Uterus (tissue), 4 donors: ENCODE data around the gene LKAAEAR1. TPM values are rescaled to one million over a fixed set of nuclear protein-coding genes. Genes with fewer than 3 reads are reported as not detected.

ENCODE experiments used
- DNase-seq, 2 donors: peaks; one replicate each; pipeline ENCODE4 v3.0.0-alpha.2; 2019 to 2020
- H3K27ac ChIP-seq, 2 donors: fragments of 200-600 bp; sonication (generic); 1 replicate in 1 of 2; 2 replicates in 1 of 2; pipeline ENCODE4 v1.5.1; 2016 to 2018
- H3K27me3 ChIP-seq, 2 donors: fragments of 200-600 bp; sonication (generic); one replicate each; pipeline ENCODE4 v1.5.1; 2018 to 2019; ENCODE audit warnings: control low read depth in 1 of 2
- H3K36me3 ChIP-seq, 2 donors: fragments of 200-600 bp; sonication (generic); one replicate each; pipeline ENCODE4 v1.5.1; 2019; ENCODE audit warnings: control low read depth in 1 of 2
- H3K4me1 ChIP-seq, 2 donors: fragments of 200-600 bp; sonication (generic); one replicate each; pipeline ENCODE4 v1.5.1; 2018 to 2019; ENCODE audit warnings: control low read depth in 1 of 2
- H3K4me3 ChIP-seq, 2 donors: fragments of 200-600 bp; sonication (generic); 1 replicate in 1 of 2; 2 replicates in 1 of 2; pipeline ENCODE4 v1.5.1; 2018 to 2019; ENCODE audit warnings: mild to moderate bottlenecking in 1 of 2
- H3K9me3 ChIP-seq, 2 donors: fragments of 200-600 bp; sonication (generic); one replicate each; pipeline ENCODE4 v1.5.1; 2019; ENCODE audit warnings: control low read depth in 1 of 2
- POLR2A ChIP-seq, 2 donors: fragments of 450-650 bp; IDR thresholded peaks; one replicate each; pipeline ENCODE4 v1.6.1; 2016; ENCODE audit warnings: antibody characterized with exemption in 2 of 2, mild to moderate bottlenecking in 1 of 2, moderate library complexity in 1 of 2
- intact Hi-C: fragments of 100-400 bp; cut with DNase I; formaldehyde crosslinking; loops from one replicate; pipeline ENCODE4 v1.15.1; 2023; ENCODE audit warnings: low total_unique reads
- total RNA-seq, 4 donors: library from RNA; depleted of rRNA in 3 of 4; stranded (reverse); fragments of >200 nt in 3 of 4; gene quantifications; one replicate each; pipeline versions ENCODE4 v1.1.0 to v1.2.4, GENCODE V29; 2014 to 2023
- TF ChIP-seq, protein P1 (sequence below), 4 experiments: fragments of 200-600 bp in 2 of 4; fragments of 450-650 bp in 2 of 4; sonication (generic) in 2 of 4; IDR thresholded peaks; one replicate each; pipeline ENCODE4 v1.5.1; 2016 to 2019; ENCODE audit warnings: antibody characterized with exemption in 4 of 4, mild to moderate bottlenecking in 2 of 4, moderate library complexity in 1 of 4
- donor health status: DM: yes; HTN: yes; CAD: no.

The LKAAEAR1 gene
- total RNA-seq, 4 donors from 2014 or later = not detected

DNA sequence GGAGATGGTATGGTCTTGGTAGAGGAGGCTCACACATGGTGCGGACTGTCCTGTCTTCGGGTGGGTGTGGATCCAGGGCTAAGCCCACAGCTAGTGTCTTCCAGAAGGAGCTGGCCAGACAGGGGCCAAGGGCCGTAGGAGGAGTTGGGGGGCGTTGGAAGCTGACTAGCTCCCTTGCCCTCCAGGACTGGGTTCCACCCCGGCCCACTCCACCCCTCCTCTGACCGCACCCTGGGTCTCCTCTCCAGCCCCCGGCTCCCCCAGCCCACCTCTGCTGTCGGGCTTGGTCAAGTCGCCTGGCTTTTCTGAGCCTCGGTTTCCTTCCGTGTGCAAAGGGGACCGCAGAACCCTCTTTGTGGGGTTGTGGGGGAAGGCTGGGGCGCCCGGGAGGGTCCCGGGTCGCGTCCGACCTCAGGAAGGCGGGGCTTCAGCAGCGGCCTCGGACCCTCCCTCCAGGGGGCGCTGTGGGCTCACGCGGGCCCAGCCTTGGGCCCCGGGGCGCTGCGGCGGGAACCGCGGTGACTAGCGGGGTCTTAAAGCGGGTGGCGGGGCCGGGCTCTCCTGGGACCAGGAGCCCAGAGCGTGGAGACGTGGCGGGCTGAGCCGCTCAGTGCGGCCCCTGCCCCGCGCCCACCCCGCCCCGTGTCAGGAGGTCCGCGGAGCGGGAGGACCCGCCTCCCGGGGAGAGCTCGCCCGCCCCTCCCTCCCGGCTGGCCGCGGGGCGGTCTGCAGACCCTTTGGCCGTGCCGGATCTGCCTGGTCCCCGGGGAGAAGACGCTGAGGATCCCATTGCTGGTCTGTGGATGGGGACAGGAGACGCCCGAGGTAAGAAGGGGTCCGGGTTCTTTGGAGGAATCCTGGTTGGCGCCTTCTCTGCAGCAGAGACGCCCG is 17.8 kb upstream of the LKAAEAR1 start:
- Histone ChIP-seq H3K9me3 (no peaks in the 10 kb centered on the region), H3K4me3 (no peak overlapping the region), H3K27ac (no peak overlapping the region), H3K27me3 (peaks cover 4 to 15% of the 10 kb centered on the region in 2 donors), H3K4me1 (peaks cover 0 to 6% of the 10 kb centered on the region in 2 donors), H3K36me3 (no peaks in the 10 kb centered on the region)
- no peak for DNase-seq
- TF ChIP-seq, protein P1, sequence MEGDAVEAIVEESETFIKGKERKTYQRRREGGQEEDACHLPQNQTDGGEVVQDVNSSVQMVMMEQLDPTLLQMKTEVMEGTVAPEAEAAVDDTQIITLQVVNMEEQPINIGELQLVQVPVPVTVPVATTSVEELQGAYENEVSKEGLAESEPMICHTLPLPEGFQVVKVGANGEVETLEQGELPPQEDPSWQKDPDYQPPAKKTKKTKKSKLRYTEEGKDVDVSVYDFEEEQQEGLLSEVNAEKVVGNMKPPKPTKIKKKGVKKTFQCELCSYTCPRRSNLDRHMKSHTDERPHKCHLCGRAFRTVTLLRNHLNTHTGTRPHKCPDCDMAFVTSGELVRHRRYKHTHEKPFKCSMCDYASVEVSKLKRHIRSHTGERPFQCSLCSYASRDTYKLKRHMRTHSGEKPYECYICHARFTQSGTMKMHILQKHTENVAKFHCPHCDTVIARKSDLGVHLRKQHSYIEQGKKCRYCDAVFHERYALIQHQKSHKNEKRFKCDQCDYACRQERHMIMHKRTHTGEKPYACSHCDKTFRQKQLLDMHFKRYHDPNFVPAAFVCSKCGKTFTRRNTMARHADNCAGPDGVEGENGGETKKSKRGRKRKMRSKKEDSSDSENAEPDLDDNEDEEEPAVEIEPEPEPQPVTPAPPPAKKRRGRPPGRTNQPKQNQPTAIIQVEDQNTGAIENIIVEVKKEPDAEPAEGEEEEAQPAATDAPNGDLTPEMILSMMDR (IDR thresholded peaks at IDR 0.05) = peak in 1 of 4 experiments; percentile 37
- no peak for TF ChIP-seq POLR2A (IDR thresholded peaks at IDR 0.05)
- intact Hi-C loops = no loop called here

DNA sequence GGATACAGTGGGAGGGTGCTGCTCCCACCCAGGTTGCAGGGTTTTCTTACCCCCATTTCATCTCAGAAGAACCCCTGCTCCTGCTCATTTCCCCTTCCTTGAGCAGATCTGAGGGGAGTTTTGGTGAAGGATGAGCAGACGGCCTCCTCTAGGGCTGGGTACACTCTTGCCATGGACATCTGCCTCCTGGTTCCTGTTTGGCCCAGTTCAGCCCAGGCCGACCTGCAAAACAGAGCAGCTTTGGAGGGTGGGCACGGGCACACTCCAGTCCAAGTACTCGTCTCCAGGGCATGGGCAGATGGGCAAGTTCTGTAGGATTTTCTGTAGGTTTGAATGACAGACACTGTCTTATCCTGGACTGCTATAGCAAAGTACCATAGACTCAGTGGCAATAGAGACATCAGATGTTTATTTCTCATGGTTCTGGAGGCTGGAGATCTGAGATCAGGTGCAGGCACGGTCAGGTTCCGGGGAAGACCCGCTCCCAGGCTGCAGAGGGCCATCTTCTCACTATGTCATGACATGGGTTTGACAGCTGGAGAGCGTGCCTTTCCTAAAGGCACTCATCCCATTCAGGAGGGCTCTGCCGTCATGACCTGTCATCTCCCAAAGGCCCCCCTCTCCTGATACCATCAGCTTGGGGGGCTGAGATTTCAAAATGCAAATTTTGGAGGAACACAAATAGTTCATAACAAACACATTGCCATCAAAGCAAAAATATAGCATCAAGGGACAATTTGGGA is 16.9 kb upstream of the LKAAEAR1 start:
- Histone ChIP-seq H3K27ac (no peak overlapping the region), H3K4me1 (peaks cover 0 to 6% of the 10 kb centered on the region in 2 donors), H3K36me3 (no peaks in the 10 kb centered on the region), H3K27me3 (peaks cover 4 to 15% of the 10 kb centered on the region in 2 donors), H3K9me3 (no peaks in the 10 kb centered on the region), H3K4me3 (no peak overlapping the region)
- no peak for TF ChIP-seq POLR2A (IDR thresholded peaks at IDR 0.05)
- TF ChIP-seq, protein P1 (IDR thresholded peaks at IDR 0.05) = no peak
- DNase-seq = no peak
- intact Hi-C loops = no loop called here

DNA sequence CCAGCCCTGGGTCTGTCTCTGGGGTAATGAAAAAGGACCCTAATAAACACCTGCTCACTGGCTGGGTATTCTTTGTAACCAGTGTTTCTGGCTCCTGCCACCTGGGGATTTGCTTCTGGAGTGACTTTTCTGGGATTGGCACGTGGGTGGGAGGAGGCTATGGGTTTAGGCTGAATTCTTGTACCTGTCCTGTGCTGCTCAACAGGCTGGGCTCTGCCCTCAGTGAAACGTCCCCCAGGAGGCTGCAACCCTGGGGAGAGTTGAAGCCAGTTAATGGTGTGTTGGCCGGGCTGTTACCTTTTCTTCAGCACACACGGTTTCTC is 16.3 kb upstream of the LKAAEAR1 start:
- TF ChIP-seq, protein P1 (IDR thresholded peaks at IDR 0.05) = no peak
- no peak for TF ChIP-seq POLR2A (IDR thresholded peaks at IDR 0.05)
- no peak overlapping the region for H3K4me3 ChIP-seq
- H3K4me1 ChIP-seq = peaks cover 0 to 6% of the 10 kb centered on the region in 2 donors
- H3K27ac ChIP-seq = no peak overlapping the region
- intact Hi-C loops = no loop called here
- peaks cover 4 to 15% of the 10 kb centered on the region in 2 donors for H3K27me3 ChIP-seq
- DNase-seq = no peak
- no peaks in the 10 kb centered on the region for H3K9me3 ChIP-seq
- no peaks in the 10 kb centered on the region for H3K36me3 ChIP-seq

DNA sequence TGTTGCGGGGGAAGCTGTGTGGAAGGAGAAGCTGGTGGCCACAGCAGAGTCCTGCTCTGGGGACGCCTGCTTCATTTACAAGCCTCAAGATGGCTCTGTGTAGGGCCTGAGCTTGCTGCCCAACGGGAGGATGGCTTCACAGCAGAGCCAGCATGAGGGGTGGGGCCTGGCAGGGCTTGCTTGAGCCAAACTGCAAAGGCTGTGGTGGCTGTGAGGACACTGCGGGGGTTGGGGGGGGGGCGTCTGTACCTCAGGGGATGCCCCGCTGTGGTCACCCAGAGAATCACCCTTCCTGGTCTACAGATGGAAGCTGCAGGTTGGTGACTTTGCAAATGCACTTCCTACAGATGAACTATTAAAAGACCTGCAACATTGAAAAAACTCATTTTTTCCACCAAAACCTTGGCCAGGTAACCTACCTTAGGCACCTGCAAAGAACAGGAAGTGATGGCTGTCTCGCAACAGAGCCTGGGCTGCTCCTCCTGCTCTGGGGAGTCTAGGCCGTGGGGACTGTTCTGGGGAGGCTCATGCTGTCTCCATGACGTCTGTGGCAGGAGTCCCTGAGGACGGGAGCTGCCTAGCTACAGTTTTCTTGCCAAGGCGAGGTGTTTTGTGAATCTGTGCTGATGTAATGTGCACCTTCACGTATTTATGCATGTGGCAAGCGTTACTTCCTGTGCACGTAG is 15.8 kb upstream of the LKAAEAR1 start:
- Histone ChIP-seq H3K4me3 (no peak overlapping the region), H3K27me3 (peaks cover 4 to 15% of the 10 kb centered on the region in 2 donors), H3K9me3 (no peaks in the 10 kb centered on the region), H3K4me1 (peaks cover 0 to 6% of the 10 kb centered on the region in 2 donors), H3K36me3 (no peaks in the 10 kb centered on the region), H3K27ac (no peak overlapping the region)
- DNase-seq = no peak
- intact Hi-C loops = no loop called here
- no peak for TF ChIP-seq POLR2A (IDR thresholded peaks at IDR 0.05)
- TF ChIP-seq, protein P1 (IDR thresholded peaks at IDR 0.05) = no peak
